ENCODE results near the gene UGT2B10. TPM values are rescaled to one million over a fixed set of nuclear protein-coding genes. Genes with fewer than 3 reads are reported as not detected.

The UGT2B10 gene
- polyA plus RNA-seq, 2 of the 4 experiments (the other 2 are of a cell fraction) = 0.12 to 0.44 TPM

DNA sequence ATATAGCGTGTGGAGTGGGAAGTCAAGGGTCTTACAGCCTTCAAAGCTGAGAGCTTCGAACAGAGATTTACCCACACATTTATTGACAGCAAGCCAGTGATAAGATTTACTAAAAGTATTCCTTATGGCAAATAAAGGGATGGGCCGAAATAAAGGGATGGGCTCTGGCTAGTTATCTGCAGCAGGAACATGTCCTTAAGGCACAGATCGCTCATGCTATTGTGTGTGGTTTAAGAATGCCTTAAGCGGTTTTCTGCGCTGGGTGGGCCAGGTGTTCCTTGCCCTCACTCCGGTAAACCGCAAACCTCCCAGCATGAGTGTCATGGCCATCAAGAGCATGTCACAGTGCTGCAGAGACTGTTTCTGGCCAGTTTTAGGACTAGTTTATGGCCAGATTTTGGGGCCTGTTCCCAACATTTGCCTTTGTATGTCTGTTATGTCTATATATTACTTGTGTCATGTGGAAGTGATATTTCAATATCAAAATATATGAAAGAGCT lies 53.5 kb downstream of the UGT2B10 start:
- FAIRE-seq (no peak), ATAC-seq (no peak), DNase-seq (ENCODE audit: low read depth in 1 of 2, low spot score in 1 of 2) (no peak)
- Histone ChIP-seq H3K4me1 (peaks cover 34% of the 10 kb centered on the region), H3K9me3 (no peaks in the 10 kb centered on the region), H3K4me2 (no peak overlapping the region), H3K27ac (0 out of 6 replicates have a peak overlapping the region, but pooled peaks of 1 of the 2 experiments have one; percentile 27), H3K4me3 (no peak overlapping the region)
- WGBS (ENCODE audit: missing lambda C conversion rate) = 86% methylated on average over 8 of the region's 8 CpGs
- ChIA-PET CTCF (no interaction called here), POLR2A (no interaction called here)
- no peak for TF ChIP-seq EP300 (IDR thresholded peaks at IDR 0.05)
- TF ChIP-seq JUN (IDR thresholded peaks at IDR 0.05) = no peak
- TF ChIP-seq HOXA7 (CRISPR knock-in tag; IDR thresholded peaks at IDR 0.05) = no peak
- no peak for TF ChIP-seq EHF (CRISPR knock-in tag; IDR thresholded peaks at IDR 0.05)
- TF ChIP-seq SREBF2 (IDR thresholded peaks at IDR 0.05) = no peak
- TF ChIP-seq, protein P1, sequence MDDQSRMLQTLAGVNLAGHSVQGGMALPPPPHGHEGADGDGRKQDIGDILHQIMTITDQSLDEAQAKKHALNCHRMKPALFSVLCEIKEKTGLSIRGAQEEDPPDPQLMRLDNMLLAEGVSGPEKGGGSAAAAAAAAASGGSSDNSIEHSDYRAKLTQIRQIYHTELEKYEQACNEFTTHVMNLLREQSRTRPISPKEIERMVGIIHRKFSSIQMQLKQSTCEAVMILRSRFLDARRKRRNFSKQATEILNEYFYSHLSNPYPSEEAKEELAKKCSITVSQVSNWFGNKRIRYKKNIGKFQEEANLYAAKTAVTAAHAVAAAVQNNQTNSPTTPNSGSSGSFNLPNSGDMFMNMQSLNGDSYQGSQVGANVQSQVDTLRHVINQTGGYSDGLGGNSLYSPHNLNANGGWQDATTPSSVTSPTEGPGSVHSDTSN (IDR thresholded peaks at IDR 0.05) = no peak
- no peak for TF ChIP-seq CEBPB (IDR thresholded peaks at IDR 0.05)
- no peak for TF ChIP-seq HDAC2 (IDR thresholded peaks at IDR 0.05)

DNA sequence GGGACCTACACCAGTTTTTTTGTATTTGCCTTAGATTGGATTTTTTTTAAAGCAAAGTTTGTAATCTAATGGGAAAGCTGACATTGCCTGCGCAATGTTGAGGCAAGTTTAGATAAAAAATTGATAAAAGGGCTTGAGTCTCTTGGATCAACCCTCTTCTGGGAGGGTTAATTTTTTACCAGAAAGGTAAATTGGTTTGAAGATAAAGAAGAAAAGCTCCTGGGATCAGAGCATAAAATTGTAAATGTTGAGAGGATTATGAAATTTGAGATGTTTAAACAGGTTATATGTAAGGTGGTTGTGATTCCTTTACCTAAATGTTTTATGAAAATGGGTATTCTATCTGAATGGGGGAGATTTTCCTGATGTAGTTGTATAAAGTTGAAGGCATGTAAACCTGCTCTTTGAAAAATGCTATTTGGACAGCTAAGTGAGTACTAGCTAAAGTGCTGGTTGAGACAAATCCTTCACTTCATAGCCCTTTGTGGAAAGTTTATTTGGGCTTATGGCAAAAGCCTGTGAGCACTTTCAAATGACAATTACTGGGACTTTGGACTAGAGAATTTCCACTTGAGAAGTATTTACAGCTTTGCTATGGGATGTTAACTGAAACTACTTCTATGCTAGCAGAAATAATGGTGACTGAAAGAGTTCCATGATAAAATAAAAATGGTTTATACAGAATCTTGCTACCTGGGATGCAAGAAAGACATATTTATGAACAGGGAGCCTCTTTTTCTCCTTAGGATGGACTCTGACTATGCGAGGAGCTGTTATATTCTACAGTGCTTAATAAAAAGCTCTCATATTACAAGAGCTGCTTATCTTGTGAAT lies 56.2 kb downstream of the UGT2B10 start:
- FAIRE-seq (no peak), ATAC-seq (no peak), DNase-seq (ENCODE audit: low read depth in 1 of 2, low spot score in 1 of 2) (no peak)
- ChIA-PET CTCF (no interaction called here), POLR2A (no interaction called here)
- H3K27ac ChIP-seq = peak overlapping the region; percentile 27 to 34; a peak in 2 of 6 replicates
- H3K9me3 ChIP-seq = no peaks in the 10 kb centered on the region
- H3K4me1 ChIP-seq = peaks cover 21% of the 10 kb centered on the region
- no peak overlapping the region for H3K4me3 ChIP-seq
- 60% methylated on average over 2 of the region's 2 CpGs for whole genome bisulfite sequencing (ENCODE audit: missing lambda C conversion rate)
- H3K4me2 ChIP-seq = peak overlapping the region; percentile 24; the same call in 1 of the 3 replicates
- no peak for TF ChIP-seq CBX2 (IDR thresholded peaks at IDR 0.05; ENCODE audit: borderline replicate concordance, low read depth)
- no peak for TF ChIP-seq HEYL (CRISPR knock-in tag; IDR thresholded peaks at IDR 0.05)
- TF ChIP-seq, protein P2, sequence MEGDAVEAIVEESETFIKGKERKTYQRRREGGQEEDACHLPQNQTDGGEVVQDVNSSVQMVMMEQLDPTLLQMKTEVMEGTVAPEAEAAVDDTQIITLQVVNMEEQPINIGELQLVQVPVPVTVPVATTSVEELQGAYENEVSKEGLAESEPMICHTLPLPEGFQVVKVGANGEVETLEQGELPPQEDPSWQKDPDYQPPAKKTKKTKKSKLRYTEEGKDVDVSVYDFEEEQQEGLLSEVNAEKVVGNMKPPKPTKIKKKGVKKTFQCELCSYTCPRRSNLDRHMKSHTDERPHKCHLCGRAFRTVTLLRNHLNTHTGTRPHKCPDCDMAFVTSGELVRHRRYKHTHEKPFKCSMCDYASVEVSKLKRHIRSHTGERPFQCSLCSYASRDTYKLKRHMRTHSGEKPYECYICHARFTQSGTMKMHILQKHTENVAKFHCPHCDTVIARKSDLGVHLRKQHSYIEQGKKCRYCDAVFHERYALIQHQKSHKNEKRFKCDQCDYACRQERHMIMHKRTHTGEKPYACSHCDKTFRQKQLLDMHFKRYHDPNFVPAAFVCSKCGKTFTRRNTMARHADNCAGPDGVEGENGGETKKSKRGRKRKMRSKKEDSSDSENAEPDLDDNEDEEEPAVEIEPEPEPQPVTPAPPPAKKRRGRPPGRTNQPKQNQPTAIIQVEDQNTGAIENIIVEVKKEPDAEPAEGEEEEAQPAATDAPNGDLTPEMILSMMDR (IDR thresholded peaks at IDR 0.05) = no peak
- no peak for TF ChIP-seq TP53 (CRISPR knock-in tag; IDR thresholded peaks at IDR 0.05)
- TF ChIP-seq RARB (CRISPR knock-in tag; IDR thresholded peaks at IDR 0.05) = no peak
- TF ChIP-seq SMC3 (IDR thresholded peaks at IDR 0.05) = no peak
- no peak for TF ChIP-seq RCOR1 (IDR thresholded peaks at IDR 0.05; ENCODE audit: low read depth, low read length)
- TF ChIP-seq SREBF2 (IDR thresholded peaks at IDR 0.05) = no peak
- no peak for TF ChIP-seq MAFK (IDR thresholded peaks at IDR 0.05; ENCODE audit: partially characterized antibody)
- TF ChIP-seq EHF (CRISPR knock-in tag; IDR thresholded peaks at IDR 0.05) = no peak
- no peak for TF ChIP-seq HDAC2 (IDR thresholded peaks at IDR 0.05)

DNA sequence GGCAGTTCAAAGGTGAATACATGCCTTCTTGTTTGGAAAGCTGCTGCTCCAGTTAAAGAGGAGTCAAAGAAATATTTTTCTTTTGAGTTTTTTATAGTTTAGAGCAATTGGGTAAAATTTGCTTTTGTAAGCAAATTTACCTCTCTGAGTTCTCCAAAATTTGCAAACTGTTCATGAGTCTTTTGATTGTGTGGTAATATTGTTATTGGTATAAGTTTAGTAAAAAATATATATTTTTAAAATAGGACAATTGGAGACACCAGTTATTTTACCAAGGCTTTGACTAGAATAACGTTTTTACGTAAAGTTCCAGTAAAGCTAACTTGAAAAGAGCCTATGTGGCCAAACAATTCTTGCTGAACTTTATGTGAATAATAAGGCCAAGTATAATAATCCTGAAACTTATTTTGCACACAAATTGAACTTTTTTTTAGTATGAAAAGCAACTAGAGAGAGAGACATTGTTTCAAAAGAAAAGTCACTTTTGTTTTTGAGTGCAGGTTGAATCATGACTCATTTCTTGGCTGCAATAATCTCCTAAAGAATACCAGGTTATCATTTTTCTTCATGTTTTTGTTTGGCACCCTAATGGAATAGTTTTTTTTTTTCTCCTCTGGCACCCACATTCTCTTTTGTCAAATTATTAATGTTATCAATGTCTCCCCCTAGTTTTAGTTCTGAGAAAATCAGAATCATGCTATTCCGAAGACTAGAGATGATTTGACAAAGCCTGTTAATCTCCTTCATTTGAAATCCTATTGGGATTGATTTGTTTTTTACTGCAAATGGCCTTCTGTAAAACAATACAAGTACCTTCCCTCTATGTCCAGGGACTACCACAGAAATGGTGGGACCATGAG lies 57.1 kb downstream of the UGT2B10 start:
- 86% methylated on average over 3 of the region's 3 CpGs for WGBS (ENCODE audit: missing lambda C conversion rate)
- TF ChIP-seq PHF8 (IDR thresholded peaks at IDR 0.05; ENCODE audit: borderline replicate concordance, low read depth) (no peak), MAFK (IDR thresholded peaks at IDR 0.05; ENCODE audit: partially characterized antibody) (peak; percentile 42), CEBPB (IDR thresholded peaks at IDR 0.05) (no peak)
- peak; percentile 49 for FAIRE-seq

More for the DNA sequence above, 57.1 kb downstream of the UGT2B10 start:
- Histone ChIP-seq H3K27ac (peak overlapping the region; percentile 23 to 27; a peak in 1 of 6 replicates), H3K4me1 (peaks cover 21% of the 10 kb centered on the region), H3K9me3 (no peaks in the 10 kb centered on the region), H3K4me3 (no peak overlapping the region), H3K4me2 (peak overlapping the region; percentile 24; the same call in 1 of the 3 replicates)
- DNase-seq (ENCODE audit: low read depth in 1 of 2, low spot score in 1 of 2) = no peak
- POLR2A ChIA-PET = no interaction called here
- CTCF ChIA-PET = no interaction called here
- ATAC-seq = no peak

All from A549 (cell line).